GM12872 (cell line): ENCODE measurements around the gene RBM28.

Source experiments
- CTCF ChIP-seq: IDR thresholded peaks from 3 replicates; pipeline ENCODE4 v1.5.1; 2011; ENCODE audit warnings: low read depth, mild to moderate bottlenecking, low read length, moderate library complexity; ENCODE audit not compliant: insufficient read depth

RBM28 gene

GRCh38 chr7:128270826-128271272 lies 72.9 kb downstream of the RBM28 start:
- no peak for TF ChIP-seq CTCF

- no peak for TF ChIP-seq CTCF
These were observed 75.5 kb downstream of the RBM28 start for GRCh38 chr7:128268233-128268632.

- no peak for TF ChIP-seq CTCF
These were observed 76.1 kb downstream of the RBM28 start for GRCh38 chr7:128267595-128267924.

GRCh38 chr7:128266883-128267594 lies 76.7 kb downstream of the RBM28 start:
- no peak for TF ChIP-seq CTCF

GRCh38 chr7:128266529-128266882 lies 77.2 kb downstream of the RBM28 start:
- no peak for TF ChIP-seq CTCF

- no peak for TF ChIP-seq CTCF
These were observed 77.8 kb downstream of the RBM28 start for GRCh38 chr7:128265906-128266300.

GRCh38 chr7:128265156-128265905 lies 78.4 kb downstream of the RBM28 start:
- TF ChIP-seq CTCF, result no peak
